ENCODE results near the gene FMNL2.
A peak's percentile ranks its signal among the peaks of the same experiment; 100 is the strongest.

Gene FMNL2

GRCh38 chr2:152657043-152657442 is 322.1 kb downstream of the FMNL2 start:
- FAIRE-seq (no peak), DNase-seq (ENCODE audit: extremely low spot score, insufficient read length, low read depth) (no peak)

GRCh38 chr2:152658221-152658620 is 323.2 kb downstream of the FMNL2 start:
- FAIRE-seq (no peak), DNase-seq (ENCODE audit: extremely low spot score, insufficient read length, low read depth) (no peak)

GRCh38 chr2:152661076-152661475 is 326.1 kb downstream of the FMNL2 start:
- DNase-seq (ENCODE audit: extremely low spot score, insufficient read length, low read depth) = no peak
- no peak for FAIRE-seq

GRCh38 chr2:152664725-152665124 is 329.8 kb downstream of the FMNL2 start:
- no peak for FAIRE-seq
- no peak for DNase-seq (ENCODE audit: extremely low spot score, insufficient read length, low read depth)

- no peak for DNase-seq (ENCODE audit: extremely low spot score, insufficient read length, low read depth)
- peak; percentile 18 for FAIRE-seq
Measured at GRCh38 chr2:152674334-152674733, 339.4 kb downstream of the FMNL2 start.

GRCh38 chr2:152676461-152676860 is 341.5 kb downstream of the FMNL2 start:
- FAIRE-seq = no peak
- DNase-seq (ENCODE audit: extremely low spot score, insufficient read length, low read depth) = no peak

- no peak for DNase-seq (ENCODE audit: extremely low spot score, insufficient read length, low read depth)
- FAIRE-seq = no peak
Measured at GRCh38 chr2:152678808-152679207, 343.8 kb downstream of the FMNL2 start.

GRCh38 chr2:152682663-152683062 is 347.7 kb downstream of the FMNL2 start:
- no peak for FAIRE-seq
- no peak for DNase-seq (ENCODE audit: extremely low spot score, insufficient read length, low read depth)

- DNase-seq (ENCODE audit: extremely low spot score, insufficient read length, low read depth) (no peak), FAIRE-seq (no peak)
Measured at GRCh38 chr2:152683400-152683799, 348.4 kb downstream of the FMNL2 start.

- FAIRE-seq = no peak
Measured at GRCh38 chr2:152686321-152686720, 351.3 kb downstream of the FMNL2 start.

GRCh38 chr2:152693033-152693432 is 358.1 kb downstream of the FMNL2 start:
- DNase-seq (ENCODE audit: extremely low spot score, insufficient read length, low read depth) (no peak), FAIRE-seq (peak; percentile 70)

More at GRCh38 chr2:152686321-152686720, 351.3 kb downstream of the FMNL2 start:
- no peak for DNase-seq (ENCODE audit: extremely low spot score, insufficient read length, low read depth)

GRCh38 chr2:152694161-152694661 is 359.2 kb downstream of the FMNL2 start:
- FAIRE-seq = peak; percentile 70
- DNase-seq (ENCODE audit: extremely low spot score, insufficient read length, low read depth) = no peak

- FAIRE-seq (no peak), DNase-seq (ENCODE audit: extremely low spot score, insufficient read length, low read depth) (no peak)
Measured at GRCh38 chr2:152695763-152696162, 360.8 kb downstream of the FMNL2 start.

- FAIRE-seq = no peak
- no peak for DNase-seq (ENCODE audit: extremely low spot score, insufficient read length, low read depth)
Measured at GRCh38 chr2:152696476-152696875, 361.5 kb downstream of the FMNL2 start.

Measured in GM18507 (cell line).